ENCODE measurements around the gene ATG9A. TPM values are rescaled to one million over a fixed set of nuclear protein-coding genes. Genes with fewer than 3 reads are reported as not detected.

The ATG9A gene
- total RNA-seq, 6 experiments from 2014 or later: 28.3 to 39.6 (median 33.2) TPM

Other genes with a start within 250 kb of the ATG9A start
- gene FEV, start 244.5 kb downstream of the ATG9A start, total RNA-seq: not detected
- gene CRYBA2, start 236.2 kb downstream of the ATG9A start, total RNA-seq: not detected
- gene CFAP65, start 188.1 kb downstream of the ATG9A start, total RNA-seq: not detected
- 1 to 10 TPM in 3 of 6 experiments, under 1 TPM in 3; 0.42 to 3.9 (median 1.1) TPM for gene IHH, start 168.7 kb downstream of the ATG9A start, total RNA-seq
- 10 to 100 TPM in 3 of 6 experiments, 1 to 10 TPM in 3; 5.8 to 16.7 (median 10.9) TPM for gene NHEJ1, start 68.8 kb downstream of the ATG9A start, total RNA-seq
- 1 to 10 TPM in 5 of 6 experiments, under 1 TPM in 1; 0.62 to 4.9 (median 2.1) TPM for gene SLC23A3, start 59.6 kb downstream of the ATG9A start, total RNA-seq
- gene CNPPD1, start 52.7 kb downstream of the ATG9A start, total RNA-seq: 10 to 100 TPM; 22.3 to 37.1 (median 30.2) TPM
- gene RETREG2, start 51.4 kb downstream of the ATG9A start, total RNA-seq: 10 to 100 TPM; 33.6 to 77.9 (median 51.0) TPM
- gene ZFAND2B, start 22.9 kb downstream of the ATG9A start, total RNA-seq: 10 to 100 TPM; 20.7 to 32.3 (median 28.8) TPM
- 10 to 100 TPM; 20.3 to 72.5 (median 37.3) TPM for gene ABCB6, start 10.7 kb downstream of the ATG9A start, total RNA-seq
- gene ANKZF1, start 170 bp upstream of the ATG9A start, total RNA-seq: 10 to 100 TPM; 19.3 to 27.8 (median 24.5) TPM
- 1 to 10 TPM; 2.1 to 4.2 (median 2.8) TPM for gene GLB1L, start 15.8 kb upstream of the ATG9A start, total RNA-seq
- gene STK16, start 15.8 kb upstream of the ATG9A start, total RNA-seq: 10 to 100 TPM; 17.7 to 28.1 (median 21.9) TPM
- 1 to 10 TPM in 1 of 6 experiments, under 1 TPM in 3, not detected in 2; 0.27 to 2.0 (median 0.57) TPM for gene TUBA4B, start 23.6 kb upstream of the ATG9A start, total RNA-seq
- gene TUBA4A, start 24.3 kb upstream of the ATG9A start, total RNA-seq: 100 to 1,000 TPM in 1 of 6 experiments, 10 to 100 TPM in 5; 14.9 to 114 (median 35.6) TPM
- gene DNAJB2, start 49.7 kb upstream of the ATG9A start, total RNA-seq: 10 to 100 TPM; 32.6 to 52.1 (median 39.9) TPM
- gene PTPRN, start 79.8 kb upstream of the ATG9A start, total RNA-seq: under 1 TPM in 1 of 6 experiments, not detected in 5; 0.31 TPM
- gene RESP18, start 103.1 kb upstream of the ATG9A start, total RNA-seq: not detected
- gene DNPEP, start 158.3 kb upstream of the ATG9A start, total RNA-seq: 10 to 100 TPM; 37.1 to 60.2 (median 47.0) TPM
- gene DES, start 188.7 kb upstream of the ATG9A start, total RNA-seq: 10 to 100 TPM in 1 of 6 experiments, 1 to 10 TPM in 5; 1.2 to 25.6 (median 2.5) TPM
- 1 to 10 TPM in 1 of 6 experiments, under 1 TPM in 5; 0.24 to 1.5 (median 0.48) TPM for gene SPEG, start 205.2 kb upstream of the ATG9A start, total RNA-seq